22Rv1 (cell line): Measurements from ENCODE around the gene EXOC4.

ENCODE experiments used
- ZFX ChIP-seq: fragments of 450-650 bp; IDR thresholded peaks from 2 replicates; pipeline ENCODE4 v1.6.1; 2017; ENCODE audit warnings: antibody characterized with exemption, borderline replicate concordance
- TF ChIP-seq, protein P1 (sequence below): fragments of 450-650 bp; IDR thresholded peaks from 2 replicates; pipeline ENCODE4 v1.5.1; 2017; ENCODE audit warnings: mild to moderate bottlenecking

DNA sequence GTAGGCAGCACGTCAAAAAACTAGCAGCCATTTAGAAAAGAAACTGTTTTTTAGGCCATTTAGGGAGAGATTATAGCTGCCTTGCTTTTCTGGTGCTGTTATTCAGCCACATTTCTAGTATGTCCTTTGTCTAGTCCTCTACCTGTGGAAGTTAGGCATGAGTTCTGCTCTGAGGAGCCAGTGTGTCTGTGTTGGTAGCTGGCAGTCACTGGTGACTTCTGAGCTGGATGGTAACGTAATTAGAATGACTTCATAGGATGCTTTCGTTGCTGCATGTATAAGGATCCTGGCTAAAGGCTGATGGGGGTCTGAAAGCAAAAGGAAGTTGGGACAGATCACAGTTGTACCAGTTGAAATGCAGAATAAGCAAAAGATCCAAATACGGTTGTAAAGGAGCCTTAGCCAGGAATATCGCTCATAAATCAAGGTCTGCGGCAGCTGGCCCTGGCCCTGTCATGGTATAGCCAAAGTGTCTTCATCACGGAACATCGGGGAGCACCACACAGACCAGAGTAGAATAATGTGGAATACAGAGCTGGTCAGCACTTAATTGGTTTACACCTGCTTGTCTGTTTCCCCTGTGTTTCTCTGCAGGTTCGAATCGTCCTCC, 226.7 kb downstream of the EXOC4 start:
- TF ChIP-seq, protein P1, sequence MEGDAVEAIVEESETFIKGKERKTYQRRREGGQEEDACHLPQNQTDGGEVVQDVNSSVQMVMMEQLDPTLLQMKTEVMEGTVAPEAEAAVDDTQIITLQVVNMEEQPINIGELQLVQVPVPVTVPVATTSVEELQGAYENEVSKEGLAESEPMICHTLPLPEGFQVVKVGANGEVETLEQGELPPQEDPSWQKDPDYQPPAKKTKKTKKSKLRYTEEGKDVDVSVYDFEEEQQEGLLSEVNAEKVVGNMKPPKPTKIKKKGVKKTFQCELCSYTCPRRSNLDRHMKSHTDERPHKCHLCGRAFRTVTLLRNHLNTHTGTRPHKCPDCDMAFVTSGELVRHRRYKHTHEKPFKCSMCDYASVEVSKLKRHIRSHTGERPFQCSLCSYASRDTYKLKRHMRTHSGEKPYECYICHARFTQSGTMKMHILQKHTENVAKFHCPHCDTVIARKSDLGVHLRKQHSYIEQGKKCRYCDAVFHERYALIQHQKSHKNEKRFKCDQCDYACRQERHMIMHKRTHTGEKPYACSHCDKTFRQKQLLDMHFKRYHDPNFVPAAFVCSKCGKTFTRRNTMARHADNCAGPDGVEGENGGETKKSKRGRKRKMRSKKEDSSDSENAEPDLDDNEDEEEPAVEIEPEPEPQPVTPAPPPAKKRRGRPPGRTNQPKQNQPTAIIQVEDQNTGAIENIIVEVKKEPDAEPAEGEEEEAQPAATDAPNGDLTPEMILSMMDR: no peak
- TF ChIP-seq ZFX: no peak
